ENCODE results near the gene MLLT3. TPM values are rescaled to one million over a fixed set of nuclear protein-coding genes. Genes with fewer than 3 reads are reported as not detected.

MLLT3 gene
- total and polyA plus RNA-seq, 5 donors, result 5.8 to 14.0 (median 8.3) TPM

- intact Hi-C loops (cut with DNase I), result no loop called here
- ATAC-seq (no peak), DNase-seq (no peak)
- 67% methylated on average over 8 of the region's 8 CpGs for WGBS
- no peak overlapping the region for H3K4me3 ChIP-seq (ENCODE audit: low read length)
- no peaks in the 10 kb centered on the region for H3K9me3 ChIP-seq (ENCODE audit: control insufficient read depth, low read length)
- H3K27me3 ChIP-seq (ENCODE audit: control insufficient read depth, insufficient read depth), result no peaks in the 10 kb centered on the region
- no peak overlapping the region for H3K27ac ChIP-seq (ENCODE audit: low read length)
- H3K4me1 ChIP-seq (ENCODE audit: control insufficient read depth, insufficient read depth, low read length), result peaks cover 3% of the 10 kb centered on the region
Measured at GRCh38 chr9:20398536-20399338, 223.6 kb downstream of the MLLT3 start.

- Histone ChIP-seq H3K27me3 (ENCODE audit: control insufficient read depth, insufficient read depth) (no peaks in the 10 kb centered on the region), H3K27ac (ENCODE audit: low read length) (no peak overlapping the region), H3K9me3 (ENCODE audit: control insufficient read depth, low read length) (no peaks in the 10 kb centered on the region), H3K4me3 (ENCODE audit: low read length) (no peak overlapping the region), H3K4me1 (ENCODE audit: control insufficient read depth, insufficient read depth, low read length) (peaks cover 3% of the 10 kb centered on the region)
- DNase-seq, result no peak
- WGBS, result 79% methylated on average over 4 of the region's 4 CpGs
- intact Hi-C loops (cut with DNase I), result no loop called here
- no peak for ATAC-seq
Measured at GRCh38 chr9:20397348-20397747, 225.0 kb downstream of the MLLT3 start.

- no peak for ATAC-seq
- intact Hi-C loops (cut with DNase I), result no loop called here
- Histone ChIP-seq H3K27ac (ENCODE audit: low read length) (no peak overlapping the region), H3K9me3 (ENCODE audit: control insufficient read depth, low read length) (no peaks in the 10 kb centered on the region), H3K27me3 (ENCODE audit: control insufficient read depth, insufficient read depth) (no peaks in the 10 kb centered on the region), H3K4me1 (ENCODE audit: control insufficient read depth, insufficient read depth, low read length) (peaks cover 3% of the 10 kb centered on the region), H3K4me3 (ENCODE audit: low read length) (no peak overlapping the region)
- 90% methylated on average over 2 of the region's 2 CpGs for WGBS
- no peak for DNase-seq
Measured at GRCh38 chr9:20396509-20396908, 225.8 kb downstream of the MLLT3 start.

- 72% methylated on average over 2 of the region's 2 CpGs for WGBS
- Histone ChIP-seq H3K27me3 (ENCODE audit: control insufficient read depth, insufficient read depth) (no peaks in the 10 kb centered on the region), H3K4me1 (ENCODE audit: control insufficient read depth, insufficient read depth, low read length) (peaks cover 3% of the 10 kb centered on the region), H3K9me3 (ENCODE audit: control insufficient read depth, low read length) (no peaks in the 10 kb centered on the region), H3K4me3 (ENCODE audit: low read length) (no peak overlapping the region), H3K27ac (ENCODE audit: low read length) (no peak overlapping the region)
- DNase-seq, result no peak
- no peak for ATAC-seq
- intact Hi-C loops (cut with DNase I), result no loop called here
Measured at GRCh38 chr9:20395651-20396050, 226.6 kb downstream of the MLLT3 start.

- DNase-seq (no peak), ATAC-seq (no peak)
- Histone ChIP-seq H3K27ac (ENCODE audit: low read length) (no peak overlapping the region), H3K9me3 (ENCODE audit: control insufficient read depth, low read length) (no peaks in the 10 kb centered on the region), H3K4me3 (ENCODE audit: low read length) (no peak overlapping the region), H3K27me3 (ENCODE audit: control insufficient read depth, insufficient read depth) (no peaks in the 10 kb centered on the region), H3K4me1 (ENCODE audit: control insufficient read depth, insufficient read depth, low read length) (peaks cover 3% of the 10 kb centered on the region)
- 81% methylated on average over 5 of the region's 5 CpGs for WGBS
- intact Hi-C loops (cut with DNase I), result no loop called here
Measured at GRCh38 chr9:20394969-20395368, 227.3 kb downstream of the MLLT3 start.

GRCh38 chr9:20391208-20391607 lies 231.1 kb downstream of the MLLT3 start:
- no peak for ATAC-seq
- no peak for DNase-seq
- Histone ChIP-seq H3K4me1 (ENCODE audit: control insufficient read depth, insufficient read depth, low read length) (peaks cover 3% of the 10 kb centered on the region), H3K27ac (ENCODE audit: low read length) (no peak overlapping the region), H3K9me3 (ENCODE audit: control insufficient read depth, low read length) (no peaks in the 10 kb centered on the region), H3K4me3 (ENCODE audit: low read length) (no peak overlapping the region), H3K27me3 (ENCODE audit: control insufficient read depth, insufficient read depth) (no peaks in the 10 kb centered on the region)
- 95% methylated on average over 1 of the region's 1 CpG for WGBS
- intact Hi-C loops (cut with DNase I), result no loop called here

GRCh38 chr9:20390400-20390799 lies 231.9 kb downstream of the MLLT3 start:
- no peaks in the 10 kb centered on the region for H3K27me3 ChIP-seq (ENCODE audit: control insufficient read depth, insufficient read depth)
- H3K4me1 ChIP-seq (ENCODE audit: control insufficient read depth, insufficient read depth, low read length), result peaks cover 3% of the 10 kb centered on the region
- H3K27ac ChIP-seq (ENCODE audit: low read length), result no peak overlapping the region
- ATAC-seq (no peak), DNase-seq (no peak)
- intact Hi-C loops (cut with DNase I), result no loop called here
- H3K4me3 ChIP-seq (ENCODE audit: low read length), result no peak overlapping the region
- no peaks in the 10 kb centered on the region for H3K9me3 ChIP-seq (ENCODE audit: control insufficient read depth, low read length)

GRCh38 chr9:20387062-20387461 lies 235.2 kb downstream of the MLLT3 start:
- no peaks in the 10 kb centered on the region for H3K27me3 ChIP-seq (ENCODE audit: control insufficient read depth, insufficient read depth)
- ATAC-seq (no peak), DNase-seq (no peak)
- no peak overlapping the region for H3K27ac ChIP-seq (ENCODE audit: low read length)
- H3K4me1 ChIP-seq (ENCODE audit: control insufficient read depth, insufficient read depth, low read length), result no peaks in the 10 kb centered on the region
- no peak overlapping the region for H3K4me3 ChIP-seq (ENCODE audit: low read length)
- WGBS, result 91% methylated on average over 3 of the region's 3 CpGs
- no peaks in the 10 kb centered on the region for H3K9me3 ChIP-seq (ENCODE audit: control insufficient read depth, low read length)
- intact Hi-C loops (cut with DNase I), result loop anchor here in 1 of 4 donors (10.0 kb wide), 1 partner anchor 58 kb away; no protein-coding TSS in a partner anchor

- no peaks in the 10 kb centered on the region for H3K4me1 ChIP-seq (ENCODE audit: control insufficient read depth, insufficient read depth, low read length)
Measured at GRCh38 chr9:20384642-20385041, 237.7 kb downstream of the MLLT3 start.

GRCh38 chr9:20382460-20383071 lies 239.7 kb downstream of the MLLT3 start:
- DNase-seq (no peak), ATAC-seq (no peak)
- no peaks in the 10 kb centered on the region for H3K9me3 ChIP-seq (ENCODE audit: control insufficient read depth, low read length)
- intact Hi-C loops (cut with DNase I), result loop anchor here in 1 of 4 donors (10.0 kb wide), 1 partner anchor 62 kb away; no protein-coding TSS in a partner anchor
- H3K4me3 ChIP-seq (ENCODE audit: low read length), result no peak overlapping the region
- no peak overlapping the region for H3K27ac ChIP-seq (ENCODE audit: low read length)
- WGBS, result 44% methylated on average over 2 of the region's 2 CpGs
- H3K27me3 ChIP-seq (ENCODE audit: control insufficient read depth, insufficient read depth), result no peaks in the 10 kb centered on the region
- H3K4me1 ChIP-seq (ENCODE audit: control insufficient read depth, insufficient read depth, low read length), result no peaks in the 10 kb centered on the region

More at GRCh38 chr9:20384642-20385041, 237.7 kb downstream of the MLLT3 start:
- intact Hi-C loops (cut with DNase I), result loop anchor here in 1 of 4 donors (10.0 kb wide), 1 partner anchor 60 kb away; no protein-coding TSS in a partner anchor
- Histone ChIP-seq H3K4me3 (ENCODE audit: low read length) (no peak overlapping the region), H3K27me3 (ENCODE audit: control insufficient read depth, insufficient read depth) (no peaks in the 10 kb centered on the region), H3K9me3 (ENCODE audit: control insufficient read depth, low read length) (no peaks in the 10 kb centered on the region), H3K27ac (ENCODE audit: low read length) (no peak overlapping the region)
- WGBS, result 90% methylated on average over 2 of the region's 2 CpGs
- ATAC-seq, result no peak
- DNase-seq, result no peak

GRCh38 chr9:20380546-20380945 lies 241.8 kb downstream of the MLLT3 start:
- ATAC-seq (no peak), DNase-seq (no peak)
- H3K4me3 ChIP-seq (ENCODE audit: low read length), result no peak overlapping the region
- H3K27ac ChIP-seq (ENCODE audit: low read length), result no peak overlapping the region
- no peaks in the 10 kb centered on the region for H3K9me3 ChIP-seq (ENCODE audit: control insufficient read depth, low read length)
- 63% methylated on average over 5 of the region's 5 CpGs for WGBS
- no peaks in the 10 kb centered on the region for H3K27me3 ChIP-seq (ENCODE audit: control insufficient read depth, insufficient read depth)
- H3K4me1 ChIP-seq (ENCODE audit: control insufficient read depth, insufficient read depth, low read length), result no peaks in the 10 kb centered on the region
- intact Hi-C loops (cut with DNase I), result loop anchor here in 1 of 4 donors (10.0 kb wide), 1 partner anchor 64 kb away; no protein-coding TSS in a partner anchor

Data from right cardiac atrium (tissue), 5 donors.